ENCODE measurements around the gene WWC1.
"Not testable (repeated sequence)": the region's sequence is repeated elsewhere in the genome, so short reads cannot be mapped to it uniquely, and the experiment has no call there.

Gene WWC1

DNA sequence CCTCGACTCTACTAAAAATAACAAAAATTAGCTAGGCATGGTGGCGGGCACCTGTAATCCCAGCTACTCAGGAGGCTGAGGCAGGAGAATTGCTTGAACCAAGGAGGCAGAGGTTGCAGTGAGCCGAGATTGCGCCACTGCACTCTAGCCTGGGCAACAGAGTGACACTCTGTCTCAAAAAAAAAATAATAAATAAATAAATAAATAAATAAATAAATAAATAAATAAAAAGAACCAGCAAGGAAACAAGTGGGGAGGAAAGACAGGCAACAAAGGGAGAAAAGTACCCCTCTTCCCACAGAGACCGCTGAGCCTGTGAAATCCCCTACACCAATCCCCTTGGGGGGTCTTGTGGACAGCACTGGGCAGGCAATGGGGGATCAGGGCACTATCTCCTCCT, 4.6 kb upstream of the WWC1 start:
- not testable (repeated sequence) for DNase-seq

DNA sequence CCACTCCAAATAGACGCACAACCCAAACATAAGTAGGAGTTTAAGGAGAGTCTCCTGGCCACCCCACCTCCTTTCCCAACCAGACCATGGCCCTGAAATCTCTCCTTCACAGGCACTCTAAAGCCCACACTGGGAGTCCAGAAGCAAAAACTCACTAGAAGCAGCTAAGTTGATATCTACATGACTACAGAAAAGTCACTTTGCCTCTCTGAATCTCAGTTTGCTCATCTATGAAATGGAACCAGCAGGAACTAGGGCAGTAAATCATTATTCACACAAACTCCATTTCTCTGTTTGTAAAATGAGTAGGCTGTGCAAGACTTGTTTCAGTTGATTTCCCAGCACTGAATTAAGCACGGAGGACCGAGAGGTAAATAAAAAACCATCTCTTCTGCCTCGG, 4.1 kb upstream of the WWC1 start:
- no peak for DNase-seq

GRCh38 chr5:168288349-168289245, 2.8 kb upstream of the WWC1 start:
- DNase-seq = no peak

DNA sequence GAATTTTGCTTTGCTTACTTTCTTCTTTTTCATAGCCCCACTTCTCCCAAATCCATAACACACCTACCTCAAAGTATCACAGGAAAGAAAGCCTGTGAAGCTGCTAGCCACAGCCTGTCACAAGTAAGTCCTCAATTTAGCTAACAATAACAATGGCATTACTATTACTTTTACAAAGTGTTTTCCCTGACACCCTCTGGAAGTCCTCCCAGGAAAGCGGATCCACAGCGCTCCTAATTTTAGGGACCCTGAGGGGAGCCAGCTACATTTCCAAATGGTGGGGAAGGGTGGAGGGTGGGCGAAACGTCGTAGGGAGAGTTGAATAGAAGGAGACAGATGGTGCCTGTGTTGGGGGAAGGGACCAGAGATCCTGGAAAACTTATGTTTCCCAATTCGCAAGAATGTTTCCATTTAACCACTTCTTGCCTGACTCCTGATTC, 523 bp upstream of the WWC1 start:
- no peak for DNase-seq

DNA sequence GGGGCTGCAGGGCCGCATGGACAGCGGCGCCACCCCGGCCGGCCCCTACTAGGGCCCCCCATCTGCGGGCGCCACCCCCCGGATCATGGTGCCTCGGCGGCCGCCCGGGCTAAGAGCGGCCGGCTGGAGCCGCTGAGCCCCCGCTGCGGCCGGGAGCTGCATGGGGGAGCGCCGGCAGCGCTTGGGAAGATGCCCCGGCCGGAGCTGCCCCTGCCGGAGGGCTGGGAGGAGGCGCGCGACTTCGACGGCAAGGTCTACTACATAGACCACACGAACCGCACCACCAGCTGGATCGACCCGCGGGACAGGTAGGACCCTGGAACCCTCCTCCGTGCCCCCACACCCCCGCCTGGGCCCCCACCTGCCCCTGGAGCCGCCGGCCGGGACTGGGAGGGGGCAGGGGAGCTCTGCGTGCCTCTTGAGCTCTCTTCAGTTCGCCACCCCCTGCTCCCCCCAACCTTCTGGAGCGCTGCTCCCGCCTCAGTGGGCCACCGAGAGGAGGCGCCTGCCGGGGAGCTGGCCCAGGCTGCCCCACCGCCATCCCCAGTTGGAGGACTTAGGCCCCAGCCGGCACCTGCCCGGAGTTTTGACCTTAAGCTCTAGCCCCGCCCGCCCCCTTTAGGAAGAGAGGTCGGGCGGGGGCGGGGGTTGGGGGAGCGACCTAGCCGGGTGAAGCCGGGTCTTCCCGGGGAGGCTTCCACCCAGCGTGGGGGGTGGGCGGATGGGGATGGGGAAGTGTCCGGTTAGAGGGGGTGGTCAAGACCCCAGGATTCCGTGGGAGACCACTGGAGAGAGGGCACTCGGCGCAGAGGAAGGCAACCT, 730 bp downstream of the WWC1 start:
- no peak for DNase-seq

DNA sequence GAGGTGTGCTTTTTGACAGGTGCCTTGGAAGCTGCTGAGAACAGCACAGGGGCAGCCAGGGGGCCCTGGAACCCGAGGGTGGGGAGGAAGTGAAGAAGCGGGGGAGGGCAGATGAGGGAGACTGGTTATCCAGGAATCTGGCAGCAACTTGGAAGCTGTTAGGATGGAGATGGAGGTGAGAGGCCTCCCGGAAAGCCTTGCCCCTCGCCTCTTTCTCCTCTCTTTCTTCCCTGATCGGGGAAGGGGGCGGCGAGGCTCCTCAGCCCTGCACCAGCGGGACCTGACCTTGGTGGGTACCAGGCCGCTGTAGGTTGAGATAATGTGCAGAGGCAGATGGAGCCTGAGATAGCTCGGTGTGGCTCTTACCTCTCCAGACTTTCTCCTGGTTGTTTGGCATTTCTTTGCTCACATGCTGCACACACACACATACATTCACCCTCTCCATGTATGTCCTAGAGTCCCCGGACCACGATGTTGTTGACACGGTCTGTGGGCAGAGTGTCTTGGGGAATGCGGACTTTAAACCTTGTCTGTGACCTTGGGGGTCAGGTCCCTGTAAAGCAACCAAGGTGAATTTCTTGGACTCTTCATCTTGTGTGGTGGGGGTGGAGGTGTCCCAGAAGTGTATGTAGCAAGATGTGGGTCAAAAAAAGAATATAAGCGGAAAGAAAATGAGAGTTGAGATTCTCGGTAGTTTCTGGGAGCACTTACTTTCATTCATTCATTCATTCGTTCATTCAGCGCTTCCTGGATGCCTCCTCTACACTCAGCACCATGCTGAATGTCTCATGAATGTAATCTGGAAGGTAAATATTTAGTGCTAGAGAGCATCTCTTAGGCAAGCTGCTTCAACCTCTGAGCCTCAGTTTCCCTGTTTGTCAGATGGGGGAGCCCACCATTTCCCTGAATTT, 1.6 kb downstream of the WWC1 start:
- no peak for DNase-seq

DNA sequence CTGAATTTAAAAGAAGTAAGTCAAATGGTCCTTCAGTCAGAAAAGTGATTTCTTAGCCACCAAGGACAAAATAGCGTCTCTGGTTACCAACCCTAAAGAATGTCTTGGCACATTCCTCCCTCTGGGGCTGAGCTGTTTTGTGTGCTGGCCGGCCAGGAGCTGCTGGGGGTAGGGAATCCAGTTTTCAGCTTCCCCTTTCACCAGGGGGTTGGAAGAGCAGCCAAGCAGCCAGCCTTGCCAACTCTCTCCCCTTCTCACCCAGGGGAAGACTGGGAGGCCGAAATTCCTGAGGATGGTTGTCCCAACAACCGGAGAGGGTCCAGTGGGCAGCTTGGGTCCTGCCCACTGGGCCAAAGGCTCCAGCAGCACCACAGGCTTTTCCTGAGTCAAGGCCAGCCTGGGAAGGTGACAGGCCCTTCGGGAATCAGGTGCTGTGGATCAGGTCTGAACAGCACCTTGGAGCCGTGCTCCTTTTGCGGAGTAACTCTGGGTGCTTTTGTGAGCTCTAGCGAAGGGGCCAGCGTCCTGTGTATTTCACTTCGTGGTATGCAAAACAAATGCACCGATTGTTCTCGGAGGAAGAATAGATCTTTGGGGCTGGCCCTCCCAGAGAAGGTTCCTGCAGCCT, 4.2 kb downstream of the WWC1 start:
- no peak for DNase-seq

- DNase-seq = no peak
Observed at GRCh38 chr5:168296682-168297081, 5.2 kb downstream of the WWC1 start.

GRCh38 chr5:168298949-168299348, 7.5 kb downstream of the WWC1 start:
- DNase-seq = no peak

- no peak for DNase-seq
Observed at GRCh38 chr5:168299372-168299771, 7.9 kb downstream of the WWC1 start.

DNA sequence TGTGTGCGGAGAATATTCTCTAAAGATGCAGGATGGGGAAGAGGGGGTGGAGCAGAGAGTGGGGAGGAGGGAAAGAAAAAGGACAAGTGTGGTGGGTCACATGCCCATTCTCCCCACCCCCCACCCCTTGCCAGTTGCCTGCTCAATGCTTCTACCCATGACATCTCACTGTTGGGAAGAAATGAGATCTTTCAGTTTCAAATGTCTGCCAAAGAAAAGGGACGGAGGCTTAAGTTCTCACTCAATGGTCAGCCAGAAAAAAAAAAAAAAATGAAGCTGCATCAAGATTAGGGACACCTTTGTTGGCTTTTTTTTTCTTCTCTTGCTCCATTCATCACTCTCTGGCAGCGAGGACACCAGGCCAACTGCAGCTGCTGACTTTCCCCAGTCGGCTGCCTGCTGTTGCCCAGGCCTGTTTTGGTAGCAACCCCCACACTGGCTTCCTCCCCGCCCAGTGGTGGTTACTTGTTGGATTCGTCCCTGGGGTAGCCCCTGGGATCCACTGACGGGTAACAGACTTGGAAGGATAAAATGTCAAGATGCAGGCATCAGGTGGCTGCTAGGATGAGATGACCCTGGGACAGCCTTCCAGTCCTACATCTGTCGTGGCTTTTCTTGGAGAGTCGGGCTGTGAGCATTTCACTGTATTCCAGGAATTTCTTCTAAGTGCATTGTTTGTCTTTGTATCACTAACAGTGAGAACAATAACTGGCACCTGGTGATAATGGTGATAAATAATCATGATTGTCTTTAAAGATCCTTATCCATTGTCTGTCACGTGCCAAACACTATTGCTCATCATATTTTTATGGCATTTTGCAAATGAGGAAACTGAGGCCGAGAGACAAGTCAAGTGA, 9.1 kb downstream of the WWC1 start:
- no peak for DNase-seq

DNA sequence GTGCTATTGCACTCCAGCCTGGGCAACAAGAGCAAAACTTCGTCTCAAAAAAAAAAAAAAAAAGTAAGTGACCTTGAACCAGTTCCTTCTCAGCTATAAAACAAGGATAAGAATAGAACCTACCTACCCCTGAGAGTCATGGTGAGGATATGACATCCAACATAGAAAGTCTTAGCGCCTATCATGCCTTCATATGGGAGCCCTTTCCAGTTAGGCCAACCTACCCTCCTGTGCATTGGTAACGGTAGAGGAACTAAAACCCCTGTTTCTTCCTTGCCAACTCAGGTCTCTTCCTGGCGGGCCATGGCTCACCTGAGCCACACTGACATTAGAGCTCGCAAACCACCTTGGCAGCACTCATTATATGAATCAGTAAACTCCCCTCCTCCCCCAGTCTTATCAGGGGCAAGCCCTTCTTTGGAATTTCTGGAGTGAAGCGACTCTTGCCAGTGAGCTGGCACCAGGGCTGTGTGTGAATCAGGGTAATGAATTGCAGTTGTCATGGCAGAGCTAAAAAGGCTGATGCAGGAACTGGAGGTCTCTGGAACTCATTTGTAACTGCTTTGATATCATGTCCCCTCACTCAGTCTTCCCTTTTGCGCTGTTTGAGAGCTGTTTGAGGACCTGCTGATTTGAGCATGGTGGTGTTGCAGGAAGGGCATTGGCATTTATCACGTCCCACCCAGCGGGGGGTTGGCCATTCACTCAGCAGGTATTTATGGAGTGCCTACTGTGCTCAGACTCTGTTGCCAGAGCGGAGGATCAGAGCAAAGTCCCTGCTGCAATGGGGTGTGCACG, 10.3 kb downstream of the WWC1 start:
- no peak for DNase-seq

- no peak for DNase-seq
Observed at GRCh38 chr5:168302785-168303184, 11.3 kb downstream of the WWC1 start.

GRCh38 chr5:168303393-168304025, 12.1 kb downstream of the WWC1 start:
- no peak for DNase-seq

- no peak for DNase-seq
Observed at GRCh38 chr5:168304349-168304748, 12.9 kb downstream of the WWC1 start.

DNA sequence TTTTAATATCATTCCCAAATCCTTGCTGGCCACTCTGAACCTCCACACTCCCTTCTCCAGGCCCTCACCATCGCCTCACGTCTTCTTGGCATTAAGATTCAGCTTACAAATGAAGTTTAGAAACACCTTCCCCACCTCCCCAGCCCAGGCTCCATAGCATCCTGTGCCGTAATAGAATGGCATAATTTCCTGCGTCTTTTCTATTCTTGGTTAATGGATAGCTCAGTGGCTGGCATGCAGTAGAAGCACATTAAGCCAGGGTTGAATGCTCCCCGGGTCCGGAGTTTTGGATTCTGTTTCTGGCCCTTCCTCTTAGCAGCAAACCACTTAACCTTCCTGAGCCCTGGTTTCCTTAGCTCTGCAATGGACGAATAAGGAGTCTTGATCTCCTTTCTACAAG, 13.8 kb downstream of the WWC1 start:
- DNase-seq = no peak

DNA sequence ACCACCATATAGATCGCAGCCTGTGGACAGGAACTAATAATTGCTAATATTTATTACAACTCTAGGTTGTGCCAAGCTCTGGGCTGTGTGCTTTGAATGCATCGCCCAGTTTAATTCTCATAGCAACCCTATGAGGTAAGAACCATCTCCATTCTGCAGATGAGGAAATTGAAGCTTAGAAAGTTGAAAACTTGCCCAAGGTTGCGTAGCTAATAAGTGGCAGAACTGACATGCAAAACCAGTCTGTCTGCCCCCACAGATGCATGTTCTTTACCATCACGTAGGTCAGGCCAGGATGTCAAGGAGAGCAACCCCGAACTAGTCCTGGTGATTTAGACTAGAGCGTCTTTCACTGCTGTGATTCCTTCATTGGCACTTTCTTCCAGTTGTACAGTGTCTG, 15.6 kb downstream of the WWC1 start:
- no peak for DNase-seq

GRCh38 chr5:168307925-168308584, 16.6 kb downstream of the WWC1 start:
- DNase-seq = no peak

DNA sequence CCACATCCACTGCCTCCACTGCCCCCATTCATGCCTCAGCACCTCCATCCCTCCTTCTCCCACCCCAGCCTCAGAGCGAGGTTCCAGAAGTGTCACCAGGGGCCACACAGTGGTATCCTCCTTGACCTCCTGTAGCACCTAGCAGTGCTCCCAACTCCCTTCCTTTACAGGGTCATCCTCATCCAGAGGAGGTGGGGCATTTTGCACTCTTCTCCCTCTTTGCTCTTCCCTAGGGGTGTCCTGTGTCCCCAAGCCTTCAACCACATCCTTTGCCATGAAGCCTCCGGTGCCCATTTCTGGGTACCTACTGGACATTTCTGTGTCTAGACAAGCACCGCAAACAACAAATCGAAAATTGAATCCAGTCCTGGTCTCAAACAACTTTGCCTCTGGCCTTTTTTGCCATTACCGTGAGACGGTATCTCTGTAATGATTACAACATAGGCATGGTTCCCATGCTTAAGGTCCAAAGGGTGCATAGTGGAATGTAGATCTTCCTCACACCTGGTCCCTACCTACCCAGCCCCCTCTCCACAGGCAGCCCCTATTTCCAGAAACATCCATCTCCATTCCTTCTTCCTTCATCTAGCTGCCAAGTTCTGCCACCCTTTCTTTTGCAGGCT, 17.6 kb downstream of the WWC1 start:
- no peak for DNase-seq
